ENCODE results near the gene LZTR1.

GRCh38 chr22:20997536-20998257 is 15.6 kb downstream of the LZTR1 start:
- TF ChIP-seq POLR2A (IDR thresholded peaks at IDR 0.05) (no peak), CTCF (IDR thresholded peaks at IDR 0.05) (no peak)

Data from uterus (tissue), 2 donors.